SH-SY5Y (cell line): ENCODE measurements around the gene KCNK1.

Source experiments
- GATA2 ChIP-seq: IDR thresholded peaks from 2 replicates; pipeline ENCODE4 v1.6.1; 2011; ENCODE audit warnings: mild to moderate bottlenecking, low read depth, low read length
- GATA3 ChIP-seq: IDR thresholded peaks from 2 replicates; pipeline ENCODE4 v1.6.1; 2011; ENCODE audit warnings: low read depth, mild to moderate bottlenecking, low read length, moderate library complexity

DNA sequence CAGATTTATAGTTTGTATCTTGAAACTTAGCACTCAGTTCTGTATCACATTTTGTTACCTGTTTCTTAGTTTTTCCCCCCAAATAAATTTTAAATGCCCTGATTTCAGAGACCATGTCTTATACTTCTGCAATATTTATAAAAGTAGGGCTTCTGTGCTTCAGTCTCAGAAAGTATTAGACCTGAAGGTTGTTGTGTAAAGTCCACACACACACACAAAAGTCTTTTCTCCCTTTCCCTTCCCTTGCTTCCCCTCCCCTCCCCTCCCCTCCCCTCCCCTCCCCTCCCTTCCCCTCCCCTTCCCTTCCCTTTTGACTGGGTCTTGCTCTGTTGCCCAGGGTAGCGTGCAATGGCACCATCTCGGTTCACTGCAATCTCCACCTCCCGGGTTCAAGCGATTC, 41.0 kb upstream of the KCNK1 start:
- no peak for TF ChIP-seq GATA2
- no peak for TF ChIP-seq GATA3
